SU-DHL-6 (cell line): ENCODE measurements around the gene ADD2.

Experiments
- H2AFZ ChIP-seq: fragments of 200-600 bp; sonication (generic); 2 replicates; pipeline ENCODE4 v1.6.1; 2014; ENCODE audit warnings: low read depth, mild to moderate bottlenecking, moderate library complexity, mixed read lengths, antibody characterized with exemption, low read length; ENCODE audit not compliant: severe bottlenecking
- H3F3A ChIP-seq: fragments of 200-600 bp; shearing (Covaris generic); 2 replicates; pipeline ENCODE4 v1.6.0; 2016; ENCODE audit warnings: antibody characterized with exemption, mild to moderate bottlenecking; ENCODE audit not compliant: insufficient read depth
- H3K27ac ChIP-seq: fragments of 200-600 bp; sonication (generic); 2 replicates; pipeline ENCODE4 v1.5.1; 2016; ENCODE audit warnings: low read depth, mild to moderate bottlenecking, low read length, moderate library complexity, mixed read lengths
- H3K27me3 ChIP-seq: fragments of 200-600 bp; sonication (generic), shearing (Covaris generic); 2 replicates; pipeline ENCODE4 v1.6.0; 2014; ENCODE audit warnings: mild to moderate bottlenecking, low read length
- H3K36me3 ChIP-seq: fragments of 200-600 bp; sonication (generic); 2 replicates; pipeline ENCODE4 v1.6.1; 2014; ENCODE audit warnings: mild to moderate bottlenecking, low read length, mixed read lengths
- H3K4me2 ChIP-seq: fragments of 300-600, 200-600 bp; shearing (Covaris generic), sonication (generic); 2 replicates; pipeline ENCODE4 v1.6.0; 2014; ENCODE audit warnings: low read length, low read depth, mild to moderate bottlenecking; ENCODE audit not compliant: poor library complexity, severe bottlenecking
- H3K4me3 ChIP-seq: fragments of 200-600 bp; sonication (generic); 2 replicates; pipeline ENCODE4 v1.5.1; 2014; ENCODE audit warnings: antibody characterized with exemption, low read length, mild to moderate bottlenecking, mixed read lengths; ENCODE audit not compliant: insufficient read depth, poor library complexity, severe bottlenecking
- H3K79me2 ChIP-seq: fragments of 200-600 bp; sonication (generic); 2 replicates; pipeline ENCODE4 v1.6.1; 2014; ENCODE audit warnings: mild to moderate bottlenecking, low read length, moderate library complexity; ENCODE audit not compliant: insufficient read depth
- H3K9ac ChIP-seq: fragments of 200-600 bp; sonication (generic); 2 replicates; pipeline ENCODE4 v1.7.0; 2014; ENCODE audit warnings: mild to moderate bottlenecking, low read length
- H3K9me2 ChIP-seq: fragments of 200-600 bp; sonication (generic); replicated peaks from 2 replicates; pipeline ENCODE4 v1.6.1; 2014; ENCODE audit warnings: low read length; ENCODE audit not compliant: insufficient read depth
- H3K9me3 ChIP-seq: fragments of 200-600 bp; sonication (generic); 2 replicates; pipeline ENCODE4 v1.6.1; 2014; ENCODE audit warnings: low read length, mixed read lengths; ENCODE audit not compliant: insufficient read depth
- H4K20me1 ChIP-seq: fragments of 200-600 bp; sonication (generic); 2 replicates; pipeline ENCODE4 v1.6.1; 2014; ENCODE audit warnings: low read depth, mild to moderate bottlenecking, antibody characterized with exemption, low read length, moderate library complexity, mixed read lengths
- EZH2phosphoT487 ChIP-seq: fragments of 200-600 bp; sonication (generic), shearing (Covaris generic); conservative IDR thresholded peaks from 2 replicates; pipeline ENCODE4 v1.6.1; 2018; ENCODE audit warnings: mild to moderate bottlenecking, antibody characterized with exemption, low read length, moderate library complexity, mixed read lengths
- TF ChIP-seq, protein P1 (sequence below): fragments of 200-600 bp; sonication (generic); IDR thresholded peaks from one replicate; pipeline ENCODE4 v1.5.1; 2017; ENCODE audit warnings: antibody characterized with exemption, mild to moderate bottlenecking, low read length, moderate library complexity; ENCODE audit not compliant: insufficient read depth, poor library complexity, severe bottlenecking

ADD2 gene

DNA sequence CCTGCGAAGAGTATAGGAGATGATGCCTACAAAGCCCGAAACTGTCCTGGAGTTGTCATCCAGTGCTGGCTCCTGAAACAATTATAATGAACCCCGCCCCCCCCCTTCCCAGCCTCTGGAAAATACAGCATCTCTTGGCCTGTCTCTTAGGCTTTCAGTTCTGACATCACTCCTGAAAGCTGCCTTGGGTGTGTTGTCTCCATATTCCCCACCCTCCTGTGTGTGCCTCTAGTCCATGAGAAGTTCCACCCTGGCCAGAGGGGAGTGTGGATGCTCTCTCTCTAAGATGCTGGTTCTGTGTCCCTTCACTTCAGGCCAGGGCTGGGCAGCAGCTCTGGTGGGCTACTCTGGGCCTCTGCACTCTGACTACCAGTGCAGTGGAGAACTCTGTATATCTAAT, 155.4 kb downstream of the ADD2 start:
- Histone ChIP-seq H3K36me3 (no peaks in the 10 kb centered on the region), H3K9ac (no peak overlapping the region), H2AFZ (no peak overlapping the region)

DNA sequence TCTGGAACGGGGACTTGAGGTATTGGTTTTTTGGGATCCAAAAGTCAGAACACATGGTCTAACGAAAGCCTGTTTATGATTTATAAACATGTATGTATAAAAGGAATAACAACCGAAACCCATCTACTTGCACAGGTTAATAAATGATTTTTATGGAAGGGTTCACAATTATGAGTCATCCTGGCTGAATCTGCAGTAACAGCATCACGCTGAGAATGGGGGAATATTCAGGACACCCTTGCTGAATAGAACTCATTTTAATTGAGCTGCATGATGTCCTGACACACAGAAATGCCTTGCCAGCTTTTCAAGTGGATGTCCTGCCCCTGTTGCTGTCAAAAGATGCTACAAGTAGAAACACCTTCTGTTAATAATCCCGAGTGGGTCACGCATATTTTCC, 159.6 kb downstream of the ADD2 start:
- H3K79me2 ChIP-seq = no peaks in the 10 kb centered on the region
- no peak overlapping the region for H3K27ac ChIP-seq
- H2AFZ ChIP-seq = no peak overlapping the region
- no peak overlapping the region for H3K4me3 ChIP-seq
- no peaks in the 10 kb centered on the region for H3K27me3 ChIP-seq
- H3K36me3 ChIP-seq = no peaks in the 10 kb centered on the region
- TF ChIP-seq, protein P1, sequence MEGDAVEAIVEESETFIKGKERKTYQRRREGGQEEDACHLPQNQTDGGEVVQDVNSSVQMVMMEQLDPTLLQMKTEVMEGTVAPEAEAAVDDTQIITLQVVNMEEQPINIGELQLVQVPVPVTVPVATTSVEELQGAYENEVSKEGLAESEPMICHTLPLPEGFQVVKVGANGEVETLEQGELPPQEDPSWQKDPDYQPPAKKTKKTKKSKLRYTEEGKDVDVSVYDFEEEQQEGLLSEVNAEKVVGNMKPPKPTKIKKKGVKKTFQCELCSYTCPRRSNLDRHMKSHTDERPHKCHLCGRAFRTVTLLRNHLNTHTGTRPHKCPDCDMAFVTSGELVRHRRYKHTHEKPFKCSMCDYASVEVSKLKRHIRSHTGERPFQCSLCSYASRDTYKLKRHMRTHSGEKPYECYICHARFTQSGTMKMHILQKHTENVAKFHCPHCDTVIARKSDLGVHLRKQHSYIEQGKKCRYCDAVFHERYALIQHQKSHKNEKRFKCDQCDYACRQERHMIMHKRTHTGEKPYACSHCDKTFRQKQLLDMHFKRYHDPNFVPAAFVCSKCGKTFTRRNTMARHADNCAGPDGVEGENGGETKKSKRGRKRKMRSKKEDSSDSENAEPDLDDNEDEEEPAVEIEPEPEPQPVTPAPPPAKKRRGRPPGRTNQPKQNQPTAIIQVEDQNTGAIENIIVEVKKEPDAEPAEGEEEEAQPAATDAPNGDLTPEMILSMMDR = no peak
- TF ChIP-seq EZH2phosphoT487 = no peak
- no peaks in the 10 kb centered on the region for H3K9me2 ChIP-seq
- H3K9me3 ChIP-seq = no peaks in the 10 kb centered on the region
- no peaks in the 10 kb centered on the region for H3F3A ChIP-seq
- H3K9ac ChIP-seq = no peak overlapping the region
- no peak overlapping the region for H3K4me2 ChIP-seq
- H4K20me1 ChIP-seq = no peaks in the 10 kb centered on the region

More for the DNA sequence above, 155.4 kb downstream of the ADD2 start:
- Histone ChIP-seq H3K27ac (no peak overlapping the region), H3K9me3 (no peaks in the 10 kb centered on the region), H3K79me2 (no peaks in the 10 kb centered on the region), H3K4me2 (no peak overlapping the region), H3K4me3 (no peak overlapping the region), H3F3A (no peaks in the 10 kb centered on the region), H3K9me2 (no peaks in the 10 kb centered on the region), H4K20me1 (no peaks in the 10 kb centered on the region), H3K27me3 (no peaks in the 10 kb centered on the region)
- no peak for TF ChIP-seq EZH2phosphoT487
- TF ChIP-seq, protein P1 = no peak

DNA sequence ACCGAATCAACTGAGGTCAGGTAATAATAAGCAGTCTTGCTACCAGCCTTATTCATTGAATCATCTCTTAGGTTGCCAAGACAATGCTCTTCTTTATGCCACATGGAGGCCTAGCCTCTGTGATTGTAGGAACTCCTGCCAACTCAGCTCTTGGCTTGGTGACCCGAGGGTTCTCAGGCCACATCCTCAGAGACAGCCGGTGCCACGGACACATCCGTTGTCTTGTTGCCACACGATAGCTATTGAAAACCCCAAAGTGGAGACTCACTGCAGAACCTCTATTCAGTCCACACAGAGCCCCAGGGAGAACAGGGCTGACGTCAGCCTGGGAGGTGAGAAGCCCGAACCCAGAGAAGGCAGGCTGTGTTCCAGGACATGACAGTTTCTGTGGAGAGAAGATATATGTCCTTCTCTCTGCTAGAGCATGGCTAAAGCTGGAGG, 160.9 kb downstream of the ADD2 start:
- H4K20me1 ChIP-seq = no peaks in the 10 kb centered on the region
- H3F3A ChIP-seq = no peaks in the 10 kb centered on the region
- no peaks in the 10 kb centered on the region for H3K9me2 ChIP-seq
- no peak overlapping the region for H3K27ac ChIP-seq
- no peaks in the 10 kb centered on the region for H3K36me3 ChIP-seq
- TF ChIP-seq, protein P1 = no peak
- no peak for TF ChIP-seq EZH2phosphoT487
- no peak overlapping the region for H3K4me3 ChIP-seq
- no peak overlapping the region for H3K4me2 ChIP-seq
- H3K79me2 ChIP-seq = no peaks in the 10 kb centered on the region
- no peaks in the 10 kb centered on the region for H3K9me3 ChIP-seq
- no peak overlapping the region for H3K9ac ChIP-seq
- H2AFZ ChIP-seq = no peak overlapping the region
- no peaks in the 10 kb centered on the region for H3K27me3 ChIP-seq
